ENCODE data around the gene GJB4.
A peak's percentile ranks its signal among the peaks of the same experiment; 100 is the strongest.

GJB4 gene

GRCh38 chr1:34778381-34778780, 18.8 kb downstream of the GJB4 start:
- DNase-seq = no peak

- no peak for DNase-seq
Observed at GRCh38 chr1:34779005-34779404, 19.5 kb downstream of the GJB4 start.

- no peak for DNase-seq
Observed at GRCh38 chr1:34779526-34779925, 20.0 kb downstream of the GJB4 start.

GRCh38 chr1:34779962-34780361, 20.4 kb downstream of the GJB4 start:
- DNase-seq = no peak

GRCh38 chr1:34780528-34780927, 21.0 kb downstream of the GJB4 start:
- DNase-seq = no peak

- peak; percentile 41 for DNase-seq
Observed at GRCh38 chr1:34781071-34781843, 21.7 kb downstream of the GJB4 start, which contains the start of gene GJB3. TSS of gene GJB3 (plus strand) at chr1:34781214. CDS start at chr1:34784763, 3,549 bp downstream.

GRCh38 chr1:34781844-34782391, 22.4 kb downstream of the GJB4 start:
- DNase-seq = no peak

GRCh38 chr1:34784751-34785221, 25.2 kb downstream of the GJB4 start:
- no peak for DNase-seq

- no peak for DNase-seq
Observed at GRCh38 chr1:34785231-34785874, 25.8 kb downstream of the GJB4 start.

GRCh38 chr1:34785875-34786470, 26.4 kb downstream of the GJB4 start:
- no peak for DNase-seq

- DNase-seq = peak; percentile 44
Observed at GRCh38 chr1:34786521-34787325, 27.2 kb downstream of the GJB4 start.

- no peak for DNase-seq
Observed at GRCh38 chr1:34787461-34788420, 28.2 kb downstream of the GJB4 start.

GRCh38 chr1:34790985-34791384, 31.4 kb downstream of the GJB4 start:
- DNase-seq = no peak

GRCh38 chr1:34792424-34792823, 32.9 kb downstream of the GJB4 start:
- no peak for DNase-seq

GRCh38 chr1:34792868-34793727, 33.6 kb downstream of the GJB4 start, which contains the start of gene GJA4:
TSS of gene GJA4 (plus strand) at chr1:34792999. CDS start at chr1:34794214, 1,215 bp downstream.
- peak; percentile 30 for DNase-seq

GRCh38 chr1:34794001-34794789, 34.7 kb downstream of the GJB4 start:
- no peak for DNase-seq

- DNase-seq = no peak
Observed at GRCh38 chr1:34794790-34795180, 35.2 kb downstream of the GJB4 start.

- no peak for DNase-seq
Observed at GRCh38 chr1:34795916-34796315, 36.4 kb downstream of the GJB4 start.

GRCh38 chr1:34796990-34797389, 37.5 kb downstream of the GJB4 start:
- no peak for DNase-seq
